Measurements from ENCODE around the gene TAS2R60.

Gene TAS2R60

DNA sequence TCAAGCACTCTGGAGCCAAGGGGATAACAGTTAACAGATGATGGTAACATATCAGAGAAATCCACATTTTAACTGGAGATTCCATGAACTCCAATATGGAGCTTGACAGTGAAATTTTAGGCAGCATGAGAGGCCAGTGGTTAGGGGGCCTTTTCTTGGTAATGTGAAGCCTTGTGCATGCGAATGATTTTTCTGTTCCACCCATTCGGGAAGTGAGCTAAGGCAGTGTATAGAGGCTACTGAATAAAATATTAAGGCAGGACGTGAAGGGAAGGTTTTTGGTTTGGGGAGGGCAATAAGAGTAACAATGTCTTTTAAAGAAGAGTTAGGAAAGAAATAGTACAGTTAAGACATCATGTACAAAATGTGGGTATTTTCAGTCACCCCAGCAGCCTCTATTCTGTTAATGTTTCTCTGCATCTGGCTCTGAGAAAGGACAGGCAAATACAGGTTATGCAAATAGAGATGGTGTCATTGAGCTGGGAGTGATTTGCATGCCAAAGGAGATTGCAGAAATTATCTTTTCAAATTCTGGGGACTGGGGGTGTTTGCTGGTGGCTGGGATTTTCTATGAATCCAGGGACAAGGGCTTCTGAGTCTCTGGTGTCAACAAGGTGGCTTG, 6.8 kb upstream of the TAS2R60 start:
- no peaks in the 10 kb centered on the region for H3K36me3 ChIP-seq (ENCODE audit: insufficient read depth, low read length)
- H3K4me1 ChIP-seq (ENCODE audit: insufficient read depth, low read length), result no peaks in the 10 kb centered on the region
- H2AFZ ChIP-seq (ENCODE audit: low read depth, low read length), result no peak overlapping the region
- H3K9me3 ChIP-seq (ENCODE audit: low read length), result no peaks in the 10 kb centered on the region
- H3K4me3 ChIP-seq (ENCODE audit: low read length), result no peak overlapping the region
- peaks cover 1% of the 10 kb centered on the region for H3K27me3 ChIP-seq (ENCODE audit: insufficient read depth, low read length)

DNA sequence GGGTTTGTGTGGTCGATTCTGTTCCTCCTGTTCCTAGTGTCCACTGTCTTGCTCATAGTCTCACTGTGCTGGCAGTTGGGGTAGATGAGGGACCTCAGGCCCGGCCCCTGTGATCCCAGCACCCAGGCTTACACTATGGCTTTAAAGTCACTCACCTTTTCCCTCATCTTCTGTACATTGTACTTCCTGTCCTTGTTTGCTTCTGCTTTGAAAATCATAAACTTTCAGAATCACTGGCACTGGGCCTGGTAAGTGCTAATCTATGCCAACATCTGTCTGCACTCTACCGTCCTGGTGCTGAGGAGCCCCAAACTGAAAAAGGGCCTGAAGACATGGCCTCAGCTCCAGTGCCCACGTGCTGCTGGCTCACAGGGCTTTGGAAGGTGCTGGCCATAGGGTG, 5.7 kb upstream of the TAS2R60 start:
- H2AFZ ChIP-seq (ENCODE audit: low read depth, low read length), result no peak overlapping the region
- H3K4me3 ChIP-seq (ENCODE audit: low read length), result no peak overlapping the region
- no peaks in the 10 kb centered on the region for H3K4me1 ChIP-seq (ENCODE audit: insufficient read depth, low read length)
- H3K36me3 ChIP-seq (ENCODE audit: insufficient read depth, low read length), result no peaks in the 10 kb centered on the region
- no peaks in the 10 kb centered on the region for H3K9me3 ChIP-seq (ENCODE audit: low read length)
- peaks cover 2% of the 10 kb centered on the region for H3K27me3 ChIP-seq (ENCODE audit: insufficient read depth, low read length)

DNA sequence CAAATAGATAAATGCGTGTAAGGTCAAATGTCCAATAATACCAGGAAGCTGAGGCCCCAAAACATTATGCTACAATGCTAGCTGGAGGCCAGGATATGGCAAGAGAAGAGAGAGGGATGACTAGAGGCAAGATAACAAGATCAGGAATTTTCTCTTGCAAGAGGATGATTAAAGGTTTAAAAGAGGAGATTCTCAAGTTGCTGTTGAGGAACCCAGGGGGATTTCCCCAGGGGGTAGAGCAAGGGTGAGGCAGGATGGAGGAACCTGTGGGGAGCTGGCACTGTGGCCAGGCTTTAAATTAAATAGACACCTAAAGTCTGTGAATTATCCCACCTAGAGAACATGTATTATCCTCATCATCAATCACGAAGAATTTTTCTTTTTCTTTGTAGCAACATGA, 3.4 kb upstream of the TAS2R60 start:
- no peak overlapping the region for H3K4me3 ChIP-seq (ENCODE audit: low read length)
- peaks cover 2% of the 10 kb centered on the region for H3K27me3 ChIP-seq (ENCODE audit: insufficient read depth, low read length)
- H3K4me1 ChIP-seq (ENCODE audit: insufficient read depth, low read length), result no peaks in the 10 kb centered on the region
- H2AFZ ChIP-seq (ENCODE audit: low read depth, low read length), result no peak overlapping the region
- no peaks in the 10 kb centered on the region for H3K9me3 ChIP-seq (ENCODE audit: low read length)
- no peaks in the 10 kb centered on the region for H3K36me3 ChIP-seq (ENCODE audit: insufficient read depth, low read length)

DNA sequence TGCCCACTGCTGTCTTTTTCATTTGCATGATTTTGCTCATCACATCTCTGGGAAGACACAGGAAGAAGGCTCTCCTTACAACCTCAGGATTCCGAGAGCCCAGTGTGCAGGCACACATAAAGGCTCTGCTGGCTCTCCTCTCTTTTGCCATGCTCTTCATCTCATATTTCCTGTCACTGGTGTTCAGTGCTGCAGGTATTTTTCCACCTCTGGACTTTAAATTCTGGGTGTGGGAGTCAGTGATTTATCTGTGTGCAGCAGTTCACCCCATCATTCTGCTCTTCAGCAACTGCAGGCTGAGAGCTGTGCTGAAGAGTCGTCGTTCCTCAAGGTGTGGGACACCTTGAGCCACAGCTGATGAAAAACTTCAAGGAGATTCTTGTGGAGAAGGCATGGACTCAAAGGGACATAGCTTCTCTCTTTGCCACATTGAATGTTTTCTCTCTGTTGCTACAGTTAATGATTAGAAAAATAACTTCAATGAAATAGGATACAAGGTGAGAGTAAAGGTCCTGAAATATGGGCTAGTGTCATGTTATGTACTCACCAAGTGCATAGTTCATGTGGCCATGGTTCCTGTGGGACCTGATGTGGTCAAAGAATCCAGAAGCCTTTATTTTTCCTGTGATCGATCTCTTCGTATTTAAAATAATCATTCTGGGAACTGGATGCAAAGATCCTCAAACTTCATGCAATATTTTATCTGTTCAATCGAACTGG, 970 bp downstream of the TAS2R60 start:
- no peak overlapping the region for H3K4me3 ChIP-seq (ENCODE audit: low read length)
- no peaks in the 10 kb centered on the region for H3K36me3 ChIP-seq (ENCODE audit: insufficient read depth, low read length)
- H3K9me3 ChIP-seq (ENCODE audit: low read length), result no peaks in the 10 kb centered on the region
- peaks cover 10% of the 10 kb centered on the region for H3K4me1 ChIP-seq (ENCODE audit: insufficient read depth, low read length)
- H3K27me3 ChIP-seq (ENCODE audit: insufficient read depth, low read length), result peaks cover 2% of the 10 kb centered on the region
- H2AFZ ChIP-seq (ENCODE audit: low read depth, low read length), result no peak overlapping the region

DNA sequence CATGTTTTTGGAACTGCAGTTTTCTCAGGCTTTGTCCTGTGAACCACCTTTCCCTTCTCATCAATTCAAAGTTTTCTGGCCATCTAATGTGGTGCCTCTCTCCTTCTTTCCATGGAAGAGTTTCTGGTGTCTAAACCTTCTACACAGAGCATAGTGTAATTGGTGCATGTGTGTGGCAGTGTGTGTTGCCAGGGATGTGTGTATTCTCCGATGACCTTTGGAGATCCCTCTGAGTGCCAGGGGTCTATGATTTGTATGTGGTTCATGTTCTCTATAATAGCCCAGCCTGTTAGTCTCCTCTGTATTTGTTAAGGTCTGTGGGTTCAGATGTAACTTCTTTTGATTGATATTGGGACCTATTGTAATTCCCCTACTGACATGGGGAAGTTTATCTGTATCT, 1.5 kb downstream of the TAS2R60 start:
- H3K9me3 ChIP-seq (ENCODE audit: low read length), result no peaks in the 10 kb centered on the region
- H3K27me3 ChIP-seq (ENCODE audit: insufficient read depth, low read length), result peaks cover 2% of the 10 kb centered on the region
- no peaks in the 10 kb centered on the region for H3K36me3 ChIP-seq (ENCODE audit: insufficient read depth, low read length)
- no peak overlapping the region for H3K4me3 ChIP-seq (ENCODE audit: low read length)
- H3K4me1 ChIP-seq (ENCODE audit: insufficient read depth, low read length), result peaks cover 10% of the 10 kb centered on the region
- H2AFZ ChIP-seq (ENCODE audit: low read depth, low read length), result no peak overlapping the region

DNA sequence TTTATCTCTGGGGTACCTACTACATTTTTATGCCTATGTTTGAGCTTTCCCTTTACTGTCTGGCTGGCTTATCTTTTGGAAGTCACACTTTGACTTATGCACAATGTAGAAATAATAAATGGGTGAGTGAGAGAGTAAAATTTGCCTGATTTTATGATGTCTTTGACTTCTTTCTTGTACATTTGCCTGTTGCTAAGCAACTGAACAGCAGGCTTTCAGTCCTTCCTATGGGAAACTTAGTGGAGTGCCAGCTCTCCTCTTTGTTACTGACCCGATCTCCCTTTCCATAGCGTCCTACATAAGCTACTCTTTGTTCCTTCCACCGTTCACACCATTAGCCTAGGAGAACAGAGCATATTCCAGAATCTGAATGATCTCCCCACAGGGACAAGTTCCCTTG, 4.2 kb downstream of the TAS2R60 start:
- H3K4me3 ChIP-seq (ENCODE audit: low read length), result no peak overlapping the region
- no peak overlapping the region for H2AFZ ChIP-seq (ENCODE audit: low read depth, low read length)
- no peaks in the 10 kb centered on the region for H3K9me3 ChIP-seq (ENCODE audit: low read length)
- H3K4me1 ChIP-seq (ENCODE audit: insufficient read depth, low read length), result peaks cover 10% of the 10 kb centered on the region
- H3K36me3 ChIP-seq (ENCODE audit: insufficient read depth, low read length), result no peaks in the 10 kb centered on the region
- no peaks in the 10 kb centered on the region for H3K27me3 ChIP-seq (ENCODE audit: insufficient read depth, low read length)

DNA sequence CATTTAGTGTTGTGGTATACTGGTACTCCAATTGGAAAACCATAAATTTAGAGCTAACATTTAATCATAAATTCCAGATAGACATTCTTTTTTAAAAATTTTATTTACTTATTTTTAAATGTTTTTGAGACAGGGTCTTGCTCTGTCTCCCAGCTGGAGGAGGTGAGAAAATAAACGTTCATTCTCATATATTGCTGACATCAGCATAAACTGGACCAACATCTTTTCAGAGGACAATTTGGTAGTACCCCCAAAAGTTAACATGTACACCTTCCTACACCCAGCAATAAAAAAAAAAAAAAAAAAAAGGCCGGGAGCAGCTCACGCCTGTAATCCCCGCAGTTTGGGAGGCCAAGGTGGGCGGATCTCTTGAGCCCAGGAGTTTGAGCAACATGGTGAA, 5.2 kb downstream of the TAS2R60 start:
- Histone ChIP-seq H3K27me3 (ENCODE audit: insufficient read depth, low read length) (no peaks in the 10 kb centered on the region), H3K4me3 (ENCODE audit: low read length) (no peak overlapping the region), H3K36me3 (ENCODE audit: insufficient read depth, low read length) (no peaks in the 10 kb centered on the region), H2AFZ (ENCODE audit: low read depth, low read length) (no peak overlapping the region), H3K4me1 (ENCODE audit: insufficient read depth, low read length) (peaks cover 12% of the 10 kb centered on the region), H3K9me3 (ENCODE audit: low read length) (no peaks in the 10 kb centered on the region)

DNA sequence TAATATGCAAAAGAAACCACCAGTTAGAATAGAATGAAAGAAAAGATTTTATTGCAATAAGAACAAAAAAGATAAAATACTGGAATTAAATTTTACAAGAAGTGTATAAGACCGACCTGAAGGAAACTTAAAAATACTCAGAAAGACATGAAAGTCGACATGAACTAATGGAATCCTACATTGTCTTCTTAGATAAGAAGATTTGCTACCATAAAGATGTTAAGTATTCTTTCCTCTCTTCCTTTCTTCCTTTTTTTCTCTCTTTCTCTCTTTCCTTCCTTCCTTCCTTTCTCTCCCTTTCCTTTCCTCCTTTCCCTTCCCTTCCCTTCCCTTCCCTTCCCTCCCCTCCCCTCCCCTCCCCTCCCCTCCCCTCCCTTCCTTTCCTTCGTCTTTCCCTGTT, 6.5 kb downstream of the TAS2R60 start:
- Histone ChIP-seq H2AFZ (ENCODE audit: low read depth, low read length) (no peak overlapping the region), H3K27me3 (ENCODE audit: insufficient read depth, low read length) (no peaks in the 10 kb centered on the region), H3K9me3 (ENCODE audit: low read length) (no peaks in the 10 kb centered on the region), H3K4me3 (ENCODE audit: low read length) (no peak overlapping the region), H3K4me1 (ENCODE audit: insufficient read depth, low read length) (peaks cover 12% of the 10 kb centered on the region), H3K36me3 (ENCODE audit: insufficient read depth, low read length) (no peaks in the 10 kb centered on the region)

DNA sequence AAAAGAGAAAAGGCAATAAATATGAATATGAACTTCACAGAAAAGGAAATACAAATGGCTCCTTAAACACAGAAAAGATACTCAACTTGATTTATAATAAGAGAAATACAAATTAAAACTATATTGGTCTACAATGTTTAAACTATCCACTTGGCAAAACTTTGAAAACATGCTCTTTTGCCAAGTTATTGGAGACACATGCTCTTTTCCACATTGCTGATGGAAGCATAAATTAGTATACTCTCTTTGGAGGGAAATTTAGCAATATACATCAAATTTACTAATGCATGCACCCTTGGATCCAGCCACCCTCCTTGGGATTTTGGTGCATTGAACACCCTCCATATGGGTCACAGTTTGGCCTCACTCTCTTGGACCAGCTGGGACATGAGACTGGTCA, 7.9 kb downstream of the TAS2R60 start:
- no peak overlapping the region for H3K4me3 ChIP-seq (ENCODE audit: low read length)
- H3K36me3 ChIP-seq (ENCODE audit: insufficient read depth, low read length), result no peaks in the 10 kb centered on the region
- peaks cover 12% of the 10 kb centered on the region for H3K4me1 ChIP-seq (ENCODE audit: insufficient read depth, low read length)
- H2AFZ ChIP-seq (ENCODE audit: low read depth, low read length), result no peak overlapping the region
- no peaks in the 10 kb centered on the region for H3K27me3 ChIP-seq (ENCODE audit: insufficient read depth, low read length)
- no peaks in the 10 kb centered on the region for H3K9me3 ChIP-seq (ENCODE audit: low read length)

DNA sequence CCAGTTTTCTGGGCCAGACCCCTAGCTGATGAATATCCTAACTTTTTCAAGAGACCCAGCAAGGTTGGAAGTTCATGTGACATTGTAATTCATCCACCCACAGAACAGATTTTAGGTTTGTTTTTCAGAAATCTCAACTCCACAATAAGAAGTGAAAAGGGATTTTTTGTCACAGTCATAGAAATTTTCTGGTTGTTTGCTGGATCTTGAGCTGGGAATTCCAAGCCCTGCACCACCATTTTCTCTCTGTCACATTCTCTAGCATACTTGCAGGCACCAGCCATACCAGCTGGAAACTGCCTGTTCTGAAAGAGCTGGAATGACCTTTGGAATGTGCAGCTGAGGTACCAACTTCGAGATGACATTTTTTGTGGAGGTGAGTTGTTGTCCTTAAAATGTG, 8.5 kb downstream of the TAS2R60 start:
- Histone ChIP-seq H3K27me3 (ENCODE audit: insufficient read depth, low read length) (no peaks in the 10 kb centered on the region), H2AFZ (ENCODE audit: low read depth, low read length) (no peak overlapping the region), H3K4me1 (ENCODE audit: insufficient read depth, low read length) (peaks cover 12% of the 10 kb centered on the region), H3K36me3 (ENCODE audit: insufficient read depth, low read length) (no peaks in the 10 kb centered on the region), H3K4me3 (ENCODE audit: low read length) (no peak overlapping the region), H3K9me3 (ENCODE audit: low read length) (no peaks in the 10 kb centered on the region)

DNA sequence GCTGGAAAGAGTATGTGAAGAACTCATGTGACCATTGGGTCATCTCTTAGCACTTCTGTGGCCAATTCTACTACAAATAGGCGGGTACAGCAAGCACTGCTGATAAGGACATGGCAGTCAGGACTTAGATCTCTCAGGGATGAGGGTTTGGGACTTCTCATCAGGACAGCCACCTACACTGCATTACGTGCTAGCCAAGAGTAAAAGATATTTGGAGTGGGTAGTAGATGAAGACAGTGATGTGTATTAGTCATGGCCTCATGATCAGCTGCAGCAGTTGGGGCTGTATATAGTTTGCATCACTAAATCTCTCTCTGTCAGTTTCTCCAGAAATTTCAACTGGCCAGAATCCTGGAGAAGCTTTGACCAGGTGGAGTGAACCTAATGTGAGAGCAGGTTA, 9.2 kb downstream of the TAS2R60 start:
- Histone ChIP-seq H3K36me3 (ENCODE audit: insufficient read depth, low read length) (no peaks in the 10 kb centered on the region), H2AFZ (ENCODE audit: low read depth, low read length) (no peak overlapping the region), H3K4me3 (ENCODE audit: low read length) (no peak overlapping the region), H3K27me3 (ENCODE audit: insufficient read depth, low read length) (no peaks in the 10 kb centered on the region), H3K9me3 (ENCODE audit: low read length) (no peaks in the 10 kb centered on the region), H3K4me1 (ENCODE audit: insufficient read depth, low read length) (peaks cover 7% of the 10 kb centered on the region)

DNA sequence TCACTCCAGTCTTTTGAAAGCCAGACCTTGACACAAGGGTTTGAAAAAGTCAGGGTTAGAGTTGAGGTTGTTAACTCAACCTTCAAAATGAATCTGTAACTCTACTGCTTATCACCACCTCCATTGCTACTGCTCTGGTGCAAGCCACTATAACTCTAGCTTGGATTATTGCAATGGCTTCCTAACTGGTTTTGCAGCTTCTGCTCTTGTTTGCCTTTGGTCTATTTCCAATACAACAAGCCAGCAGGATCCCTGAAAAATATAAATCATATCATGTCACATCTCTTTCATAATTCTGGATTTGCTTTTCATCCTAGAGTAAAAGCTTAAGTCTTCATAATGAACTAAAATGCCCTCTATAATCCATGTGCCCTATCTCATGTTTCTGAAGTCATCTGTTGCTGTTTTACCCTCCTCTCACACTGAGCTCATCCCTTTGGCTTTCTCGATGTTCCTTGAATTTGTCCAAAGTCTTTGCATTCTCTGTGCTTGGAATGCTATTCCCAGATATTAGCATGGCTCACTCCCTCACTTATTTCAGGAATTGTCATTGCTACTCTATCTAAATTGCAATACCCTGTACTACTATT, 10.9 kb downstream of the TAS2R60 start:
- H3K4me3 ChIP-seq (ENCODE audit: low read length), result no peak overlapping the region
- H3K9me3 ChIP-seq (ENCODE audit: low read length), result no peaks in the 10 kb centered on the region

DNA sequence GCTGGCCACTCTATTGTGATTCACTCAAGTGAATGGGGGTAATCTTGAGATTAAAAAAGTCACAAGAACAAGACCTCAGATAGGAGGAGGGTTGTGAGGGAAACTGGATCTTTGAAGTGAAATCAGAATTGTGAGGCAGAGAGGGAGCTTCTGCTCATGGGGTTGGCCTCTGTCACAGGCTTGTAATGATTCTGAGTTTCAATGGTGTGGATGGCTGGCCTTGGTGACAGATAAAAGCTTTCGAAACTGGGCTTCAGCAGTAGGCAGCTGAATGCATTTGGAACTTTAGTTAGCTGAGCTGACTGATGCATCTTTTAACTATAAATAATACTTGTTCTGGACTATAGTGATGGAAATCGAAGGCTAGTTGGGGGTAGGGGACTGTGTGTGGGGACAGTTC, 12.2 kb downstream of the TAS2R60 start:
- Histone ChIP-seq H3K4me1 (ENCODE audit: insufficient read depth, low read length) (peaks cover 2% of the 10 kb centered on the region), H3K36me3 (ENCODE audit: insufficient read depth, low read length) (no peaks in the 10 kb centered on the region), H3K27me3 (ENCODE audit: insufficient read depth, low read length) (no peaks in the 10 kb centered on the region), H3K4me3 (ENCODE audit: low read length) (no peak overlapping the region), H3K9me3 (ENCODE audit: low read length) (no peaks in the 10 kb centered on the region), H2AFZ (ENCODE audit: low read depth, low read length) (no peak overlapping the region)

More for the DNA sequence above, 10.9 kb downstream of the TAS2R60 start:
- Histone ChIP-seq H3K36me3 (ENCODE audit: insufficient read depth, low read length) (no peaks in the 10 kb centered on the region), H2AFZ (ENCODE audit: low read depth, low read length) (no peak overlapping the region), H3K4me1 (ENCODE audit: insufficient read depth, low read length) (peaks cover 2% of the 10 kb centered on the region), H3K27me3 (ENCODE audit: insufficient read depth, low read length) (no peaks in the 10 kb centered on the region)
